Smooth muscle cell (in vitro differentiated cells): ENCODE results near the gene AFF3. TPM values are rescaled to one million over a fixed set of nuclear protein-coding genes. Genes with fewer than 3 reads are reported as not detected.

Experiments used
- DNase-seq: peaks from one replicate; lab custom pipeline; 2025; ENCODE audit not compliant: unreplicated experiment; lab: John Stamatoyannopoulos, UW
- H2AFZ ChIP-seq: fragments of 200-600 bp; sonication (generic); 2 replicates; pipeline ENCODE4 v1.6.0; 2016; ENCODE audit warnings: antibody characterized with exemption, low read depth, mild to moderate bottlenecking
- H3F3A ChIP-seq: fragments of 200-600 bp; sonication (generic); 2 replicates; pipeline ENCODE4 v1.6.0; 2017; ENCODE audit warnings: antibody characterized with exemption, low read depth
- H3K27ac ChIP-seq: fragments of 200-600 bp; sonication (generic); 2 replicates; pipeline ENCODE4 v1.5.1; 2016; ENCODE audit warnings: low read depth, mild to moderate bottlenecking
- H3K27me3 ChIP-seq: fragments of 200-600 bp; sonication (generic); 2 replicates; pipeline ENCODE4 v1.6.1; 2016; ENCODE audit warnings: low read depth, mild to moderate bottlenecking
- H3K36me3 ChIP-seq: fragments of 200-600 bp; sonication (generic); 2 replicates; pipeline ENCODE4 v1.5.1; 2016; ENCODE audit warnings: low read depth
- H3K4me1 ChIP-seq: fragments of 200-600 bp; sonication (generic); 2 replicates; pipeline ENCODE4 v1.5.1; 2016; ENCODE audit warnings: low read depth
- H3K4me2 ChIP-seq: fragments of 200-600 bp; sonication (generic); 2 replicates; pipeline ENCODE4 v1.6.0; 2016; ENCODE audit warnings: mild to moderate bottlenecking
- H3K4me3 ChIP-seq: fragments of 200-600 bp; sonication (generic); 2 replicates; pipeline ENCODE4 v1.5.1; 2016; ENCODE audit warnings: mild to moderate bottlenecking
- H3K79me2 ChIP-seq: fragments of 200-600 bp; sonication (generic); 2 replicates; pipeline ENCODE4 v1.6.0; 2016; ENCODE audit warnings: low read depth, mild to moderate bottlenecking
- H3K9ac ChIP-seq: fragments of 200-600 bp; sonication (generic); 2 replicates; pipeline ENCODE4 v1.6.0; 2016; ENCODE audit warnings: low read depth
- H3K9me3 ChIP-seq: fragments of 200-600 bp; sonication (generic); replicated peaks from 2 replicates; pipeline ENCODE4 v1.5.1; 2016; ENCODE audit warnings: low read depth
- H4K20me1 ChIP-seq: fragments of 200-600 bp; sonication (generic); 2 replicates; pipeline ENCODE4 v1.6.0; 2016; ENCODE audit warnings: low read depth
- WGBS: methylation state at CpG from one replicate; pipeline ENCODE4 v1.1.7; 2016; ENCODE audit warnings: low lambda C conversion rate; 5-methylcytosine and 5-hydroxymethylcytosine counted together
- polyA plus RNA-seq: library from polyadenylated mRNA; unstranded; fragments of >200 nt; fragmentation: Nextera tagmentation; extraction: Ambion mirVana; gene quantifications from 2 replicates; pipeline ENCODE4 v1.2.1, GENCODE V29; 2016
- total RNA-seq: library from RNA; depleted of rRNA; stranded (reverse); fragments of >200 nt; gene quantifications from 2 replicates; pipeline ENCODE4 v1.2.3, GENCODE V29; 2014
- TF ChIP-seq, protein P1 (sequence below): fragments of 200-600 bp; sonication (generic); IDR thresholded peaks from 2 replicates; pipeline ENCODE4 v1.5.1; 2017; ENCODE audit warnings: borderline replicate concordance, mild to moderate bottlenecking, antibody characterized with exemption; ENCODE audit not compliant: insufficient read depth, poor library complexity, severe bottlenecking

Gene AFF3
- total and polyA plus RNA-seq, 2 experiments from 2014 or later = 0.27 to 0.39 TPM

DNA sequence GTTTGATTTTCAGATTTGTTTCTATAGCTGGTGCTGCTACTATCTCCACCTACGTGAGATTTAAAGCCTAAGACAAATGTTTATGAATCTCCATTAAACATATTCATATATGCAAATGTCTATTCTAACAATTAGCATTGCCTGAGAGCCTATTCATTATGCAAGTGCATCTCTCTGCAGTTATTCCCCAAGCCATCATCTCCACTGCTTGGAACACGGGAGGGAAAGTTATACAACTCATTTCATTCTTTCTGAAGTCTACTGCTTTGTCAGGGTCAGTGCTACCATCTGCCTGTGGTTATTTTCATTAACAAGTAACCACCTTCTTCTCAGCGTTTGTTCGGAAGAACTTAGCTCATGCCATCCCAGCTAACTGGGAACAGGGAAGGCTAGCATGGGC, 463.8 kb downstream of the AFF3 start:
- no peaks in the 10 kb centered on the region for H3K4me1 ChIP-seq
- TF ChIP-seq, protein P1, sequence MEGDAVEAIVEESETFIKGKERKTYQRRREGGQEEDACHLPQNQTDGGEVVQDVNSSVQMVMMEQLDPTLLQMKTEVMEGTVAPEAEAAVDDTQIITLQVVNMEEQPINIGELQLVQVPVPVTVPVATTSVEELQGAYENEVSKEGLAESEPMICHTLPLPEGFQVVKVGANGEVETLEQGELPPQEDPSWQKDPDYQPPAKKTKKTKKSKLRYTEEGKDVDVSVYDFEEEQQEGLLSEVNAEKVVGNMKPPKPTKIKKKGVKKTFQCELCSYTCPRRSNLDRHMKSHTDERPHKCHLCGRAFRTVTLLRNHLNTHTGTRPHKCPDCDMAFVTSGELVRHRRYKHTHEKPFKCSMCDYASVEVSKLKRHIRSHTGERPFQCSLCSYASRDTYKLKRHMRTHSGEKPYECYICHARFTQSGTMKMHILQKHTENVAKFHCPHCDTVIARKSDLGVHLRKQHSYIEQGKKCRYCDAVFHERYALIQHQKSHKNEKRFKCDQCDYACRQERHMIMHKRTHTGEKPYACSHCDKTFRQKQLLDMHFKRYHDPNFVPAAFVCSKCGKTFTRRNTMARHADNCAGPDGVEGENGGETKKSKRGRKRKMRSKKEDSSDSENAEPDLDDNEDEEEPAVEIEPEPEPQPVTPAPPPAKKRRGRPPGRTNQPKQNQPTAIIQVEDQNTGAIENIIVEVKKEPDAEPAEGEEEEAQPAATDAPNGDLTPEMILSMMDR = no peak
- H3K27me3 ChIP-seq = no peaks in the 10 kb centered on the region
- H3K4me3 ChIP-seq = no peak overlapping the region
- no peaks in the 10 kb centered on the region for H3F3A ChIP-seq
- H3K4me2 ChIP-seq = no peak overlapping the region
- no peak overlapping the region for H2AFZ ChIP-seq
- H3K27ac ChIP-seq = no peak overlapping the region
- H3K9me3 ChIP-seq = no peaks in the 10 kb centered on the region
- H3K9ac ChIP-seq = no peak overlapping the region
- H4K20me1 ChIP-seq = no peaks in the 10 kb centered on the region
- WGBS = 93% methylated on average over 4 of the region's 4 CpGs
- DNase-seq = no peak
- no peaks in the 10 kb centered on the region for H3K79me2 ChIP-seq
- H3K36me3 ChIP-seq = no peaks in the 10 kb centered on the region

DNA sequence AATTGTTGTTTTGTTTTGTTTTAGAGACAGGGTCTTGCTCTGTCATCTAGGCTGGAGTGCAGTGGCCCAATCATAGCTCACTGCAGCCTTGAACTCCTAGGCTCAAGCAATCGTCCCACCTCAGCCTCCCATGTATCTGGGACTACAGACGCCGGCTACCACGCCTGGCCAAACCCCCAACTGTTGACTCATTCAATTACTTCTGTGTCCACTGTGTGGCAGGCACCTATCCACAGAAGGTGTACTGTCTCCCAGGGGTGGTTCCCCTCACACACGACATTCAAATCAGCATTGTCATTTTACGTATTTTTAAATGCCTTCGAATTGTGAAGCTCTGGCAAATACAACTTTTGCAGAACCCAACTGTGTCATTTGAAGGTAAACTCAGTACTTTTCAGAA, 464.6 kb downstream of the AFF3 start:
- Histone ChIP-seq H3K9ac (no peak overlapping the region), H3K79me2 (no peaks in the 10 kb centered on the region), H4K20me1 (no peaks in the 10 kb centered on the region), H3K27me3 (no peaks in the 10 kb centered on the region), H3K4me3 (no peak overlapping the region), H3K4me2 (no peak overlapping the region), H3K27ac (no peak overlapping the region), H3K4me1 (no peaks in the 10 kb centered on the region), H3K9me3 (no peaks in the 10 kb centered on the region), H3K36me3 (no peaks in the 10 kb centered on the region), H3F3A (no peaks in the 10 kb centered on the region), H2AFZ (no peak overlapping the region)
- TF ChIP-seq, protein P1 = no peak
- DNase-seq = no peak
- WGBS = 92% methylated on average over 7 of the region's 7 CpGs

DNA sequence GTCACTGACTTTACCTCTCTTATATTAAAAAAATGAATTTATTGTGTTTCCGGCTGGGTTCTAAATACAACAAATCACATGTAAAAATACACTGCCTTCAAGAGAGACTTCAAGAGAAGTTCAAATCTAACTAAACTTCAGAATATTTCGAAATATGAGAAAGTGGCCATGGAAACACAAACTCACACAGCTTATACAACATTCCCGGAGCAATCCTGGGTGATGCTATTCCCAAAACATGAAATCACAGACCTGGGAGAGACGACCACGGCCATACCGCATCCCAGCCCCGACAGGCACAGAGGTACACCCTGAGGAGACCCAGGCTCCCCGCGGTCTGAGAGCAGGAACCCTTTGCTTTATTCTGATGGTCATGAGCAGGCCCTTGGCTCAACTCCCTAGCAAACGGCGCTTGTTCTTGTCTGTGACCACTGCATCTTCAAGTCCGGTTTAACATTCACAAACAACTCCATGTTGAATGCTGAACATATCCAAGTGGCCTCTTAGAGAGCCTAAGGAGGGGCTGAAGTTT, 467.2 kb downstream of the AFF3 start:
- Histone ChIP-seq H4K20me1 (no peaks in the 10 kb centered on the region), H3K4me2 (no peak overlapping the region), H3K9ac (no peak overlapping the region), H3K79me2 (no peaks in the 10 kb centered on the region), H3K4me3 (no peak overlapping the region), H3K36me3 (no peaks in the 10 kb centered on the region), H2AFZ (no peak overlapping the region), H3F3A (no peaks in the 10 kb centered on the region), H3K9me3 (no peaks in the 10 kb centered on the region), H3K27ac (no peak overlapping the region), H3K4me1 (no peaks in the 10 kb centered on the region), H3K27me3 (no peaks in the 10 kb centered on the region)
- WGBS = 91% methylated on average over 12 of the region's 12 CpGs
- DNase-seq = no peak
- TF ChIP-seq, protein P1 = no peak

DNA sequence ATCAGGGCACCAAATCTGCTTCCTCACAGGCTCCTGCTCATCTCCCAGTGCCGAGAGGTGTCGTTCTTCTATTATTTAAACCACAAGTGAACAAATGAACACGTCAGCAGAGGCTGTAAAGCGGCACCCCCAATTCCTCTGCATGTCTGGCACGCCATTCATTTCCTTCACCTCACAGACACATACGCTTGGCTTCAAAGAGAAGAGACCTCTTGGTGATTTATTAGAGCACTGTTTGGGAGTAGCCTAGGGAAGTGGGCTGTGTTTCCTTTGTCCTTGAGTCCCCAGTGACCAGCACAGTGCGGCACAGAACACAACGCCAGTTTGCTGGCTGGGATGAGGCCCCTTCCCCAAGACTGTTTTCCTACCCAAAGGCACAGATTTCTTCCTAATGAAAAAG, 468.3 kb downstream of the AFF3 start:
- no peaks in the 10 kb centered on the region for H3F3A ChIP-seq
- no peak overlapping the region for H2AFZ ChIP-seq
- no peaks in the 10 kb centered on the region for H3K4me1 ChIP-seq
- H3K79me2 ChIP-seq = no peaks in the 10 kb centered on the region
- no peak overlapping the region for H3K9ac ChIP-seq
- no peak overlapping the region for H3K4me3 ChIP-seq
- H3K27ac ChIP-seq = no peak overlapping the region
- no peaks in the 10 kb centered on the region for H3K36me3 ChIP-seq
- H3K27me3 ChIP-seq = no peaks in the 10 kb centered on the region
- H4K20me1 ChIP-seq = no peaks in the 10 kb centered on the region
- H3K4me2 ChIP-seq = no peak overlapping the region
- H3K9me3 ChIP-seq = no peaks in the 10 kb centered on the region
- 77% methylated on average over 8 of the region's 8 CpGs for WGBS
- TF ChIP-seq, protein P1 = no peak
- DNase-seq = no peak
